ENCODE measurements around the gene FAM89B. TPM values are rescaled to one million over a fixed set of nuclear protein-coding genes. Genes with fewer than 3 reads are reported as not detected.

The FAM89B gene
- total and polyA plus RNA-seq, 7 donors, result 34.0 to 96.7 (median 63.3) TPM

DNA sequence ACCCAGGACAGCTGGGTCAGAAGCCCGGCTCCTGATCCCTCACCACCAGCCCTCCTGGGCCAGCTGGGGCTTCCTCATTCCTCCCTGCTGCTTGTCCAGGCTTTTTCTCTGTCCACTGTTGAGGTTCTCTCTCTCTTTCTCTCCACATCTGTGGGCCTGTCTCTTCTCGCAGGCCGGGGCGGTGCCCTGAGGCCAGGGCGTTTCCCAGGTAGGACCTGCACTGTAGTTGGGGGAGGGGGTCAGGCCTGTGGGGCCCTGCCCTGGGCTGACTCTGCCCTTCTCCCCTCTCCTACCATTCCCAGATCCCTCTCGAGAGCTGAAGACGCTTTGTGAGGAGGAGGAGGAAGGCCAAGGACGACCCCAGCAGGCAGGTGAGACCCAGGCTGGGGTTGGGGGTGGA, 8.4 kb downstream of the FAM89B start:
- peaks cover 42 to 77% (median 50%) of the 10 kb centered on the region in 4 donors for H3K36me3 ChIP-seq
- no peak for TF ChIP-seq EP300 (IDR thresholded peaks at IDR 0.05)
- TF ChIP-seq, protein P1, sequence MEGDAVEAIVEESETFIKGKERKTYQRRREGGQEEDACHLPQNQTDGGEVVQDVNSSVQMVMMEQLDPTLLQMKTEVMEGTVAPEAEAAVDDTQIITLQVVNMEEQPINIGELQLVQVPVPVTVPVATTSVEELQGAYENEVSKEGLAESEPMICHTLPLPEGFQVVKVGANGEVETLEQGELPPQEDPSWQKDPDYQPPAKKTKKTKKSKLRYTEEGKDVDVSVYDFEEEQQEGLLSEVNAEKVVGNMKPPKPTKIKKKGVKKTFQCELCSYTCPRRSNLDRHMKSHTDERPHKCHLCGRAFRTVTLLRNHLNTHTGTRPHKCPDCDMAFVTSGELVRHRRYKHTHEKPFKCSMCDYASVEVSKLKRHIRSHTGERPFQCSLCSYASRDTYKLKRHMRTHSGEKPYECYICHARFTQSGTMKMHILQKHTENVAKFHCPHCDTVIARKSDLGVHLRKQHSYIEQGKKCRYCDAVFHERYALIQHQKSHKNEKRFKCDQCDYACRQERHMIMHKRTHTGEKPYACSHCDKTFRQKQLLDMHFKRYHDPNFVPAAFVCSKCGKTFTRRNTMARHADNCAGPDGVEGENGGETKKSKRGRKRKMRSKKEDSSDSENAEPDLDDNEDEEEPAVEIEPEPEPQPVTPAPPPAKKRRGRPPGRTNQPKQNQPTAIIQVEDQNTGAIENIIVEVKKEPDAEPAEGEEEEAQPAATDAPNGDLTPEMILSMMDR (IDR thresholded peaks at IDR 0.05), result no peak
- no peak for TF ChIP-seq POLR2AphosphoS5 (IDR thresholded peaks at IDR 0.05)
- TF ChIP-seq POLR2A (IDR thresholded peaks at IDR 0.05), result no peak
- H3K27me3 ChIP-seq, result no peaks in the 10 kb centered on the region
- H3K27ac ChIP-seq, result peak overlapping the region; percentile 64 to 98 (median 86)
- WGBS, 2 donors, result 94 to 95% methylated on average over 8 of the region's 8 CpGs
- no peak for DNase-seq
- intact Hi-C loops (cut with DNase I), result no loop called here
- no peaks in the 10 kb centered on the region for H3K9me3 ChIP-seq
- no peak overlapping the region for H3K4me3 ChIP-seq
- peaks cover 0 to 66% (median 48%) of the 10 kb centered on the region in 4 donors for H3K4me1 ChIP-seq

DNA sequence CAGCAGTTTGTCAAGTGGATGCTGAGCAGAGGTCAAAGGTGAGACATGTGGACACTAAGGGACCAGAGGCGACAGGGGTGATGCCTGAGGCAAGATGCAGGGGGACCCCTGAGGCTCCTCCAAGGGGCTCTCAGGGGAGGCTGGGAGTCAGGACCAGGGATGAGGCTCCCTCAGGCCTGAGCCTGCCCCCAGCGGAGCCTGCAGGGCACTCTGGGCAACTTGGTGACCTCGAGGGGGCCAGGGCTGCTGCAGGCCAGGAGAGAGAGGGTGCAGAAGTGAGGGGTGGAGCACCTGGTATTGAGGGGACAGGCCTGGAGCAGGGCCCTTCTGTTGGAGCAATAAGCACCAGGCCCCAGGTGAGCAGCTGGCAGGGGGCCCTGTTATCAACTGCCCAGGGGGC, 9.6 kb downstream of the FAM89B start:
- Histone ChIP-seq H3K36me3 (peaks cover 45 to 81% (median 50%) of the 10 kb centered on the region in 4 donors), H3K4me1 (peaks cover 0 to 75% (median 57%) of the 10 kb centered on the region in 4 donors), H3K4me3 (no peak overlapping the region), H3K27ac (peak overlapping the region; percentile 64 to 98 (median 86)), H3K9me3 (no peaks in the 10 kb centered on the region), H3K27me3 (no peaks in the 10 kb centered on the region)
- intact Hi-C loops (cut with DNase I), result no loop called here
- TF ChIP-seq POLR2A (IDR thresholded peaks at IDR 0.05) (no peak), POLR2AphosphoS5 (IDR thresholded peaks at IDR 0.05) (no peak), EP300 (IDR thresholded peaks at IDR 0.05) (no peak)
- TF ChIP-seq, protein P1 (IDR thresholded peaks at IDR 0.05), result no peak
- no peak for DNase-seq
- 91 to 93% methylated on average over 3 of the region's 3 CpGs for WGBS, 2 donors

DNA sequence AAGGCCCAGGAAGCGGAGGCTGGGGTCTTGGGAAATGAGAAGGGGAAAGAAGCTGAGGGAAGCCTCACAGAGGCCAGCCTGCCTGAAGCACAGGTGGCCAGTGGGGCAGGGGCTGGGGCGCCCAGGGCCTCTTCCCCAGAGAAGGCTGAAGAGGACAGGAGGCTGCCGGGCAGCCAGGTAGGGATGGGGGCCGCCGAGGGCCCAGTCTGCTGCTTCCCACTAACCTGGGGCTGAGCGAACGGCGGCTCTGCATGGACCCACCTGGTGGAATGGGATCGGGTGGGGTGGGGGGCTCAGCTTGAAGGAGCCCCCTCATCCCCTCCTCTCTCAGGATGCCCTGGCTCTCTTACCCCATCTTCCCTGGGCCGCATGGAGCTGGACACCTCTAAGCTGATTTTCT, 11.3 kb downstream of the FAM89B start:
- Histone ChIP-seq H3K27ac (peak overlapping the region in 3 of 4 donors; percentile 18 to 98 (median 81)), H3K4me1 (peaks cover 0 to 75% (median 60%) of the 10 kb centered on the region in 4 donors), H3K36me3 (peaks cover 45 to 78% (median 50%) of the 10 kb centered on the region in 4 donors), H3K27me3 (no peaks in the 10 kb centered on the region), H3K9me3 (no peaks in the 10 kb centered on the region), H3K4me3 (no peak overlapping the region)
- DNase-seq, result no peak
- TF ChIP-seq POLR2A (IDR thresholded peaks at IDR 0.05), result no peak
- TF ChIP-seq EP300 (IDR thresholded peaks at IDR 0.05), result no peak
- TF ChIP-seq, protein P1 (IDR thresholded peaks at IDR 0.05), result no peak
- TF ChIP-seq POLR2AphosphoS5 (IDR thresholded peaks at IDR 0.05), result no peak
- WGBS, 2 donors, result 91 to 93% methylated on average over 10 of the region's 10 CpGs
- intact Hi-C loops (cut with DNase I), result no loop called here

- H3K27me3 ChIP-seq, result no peaks in the 10 kb centered on the region
- WGBS, 2 donors, result 84 to 85% methylated on average over 8 of the region's 8 CpGs
- H3K27ac ChIP-seq, result peak overlapping the region; percentile 46 to 98 (median 79)
- peaks cover 0 to 75% (median 58%) of the 10 kb centered on the region in 4 donors for H3K4me1 ChIP-seq
- intact Hi-C loops (cut with DNase I), result no loop called here
- H3K4me3 ChIP-seq, result no peak overlapping the region
- no peak for DNase-seq
- TF ChIP-seq POLR2A (IDR thresholded peaks at IDR 0.05) (no peak), EP300 (IDR thresholded peaks at IDR 0.05) (no peak), POLR2AphosphoS5 (IDR thresholded peaks at IDR 0.05) (peak in 1 of 4 donors; percentile 22)
- TF ChIP-seq, protein P1 (IDR thresholded peaks at IDR 0.05), result no peak
- H3K9me3 ChIP-seq, result no peaks in the 10 kb centered on the region
- peaks cover 43 to 78% (median 52%) of the 10 kb centered on the region in 4 donors for H3K36me3 ChIP-seq
Observed at GRCh38 chr11:65584106-65584505, 11.8 kb downstream of the FAM89B start.

GRCh38 chr11:65584723-65585171, 12.4 kb downstream of the FAM89B start:
- Histone ChIP-seq H3K9me3 (no peaks in the 10 kb centered on the region), H3K27me3 (no peaks in the 10 kb centered on the region), H3K4me1 (peaks cover 0 to 75% (median 57%) of the 10 kb centered on the region in 4 donors), H3K4me3 (no peak overlapping the region), H3K27ac (peak overlapping the region; percentile 46 to 98 (median 79)), H3K36me3 (peaks cover 37 to 78% (median 49%) of the 10 kb centered on the region in 4 donors)
- no peak for DNase-seq
- 68 to 77% methylated on average over 46 of the region's 46 CpGs for WGBS, 2 donors
- intact Hi-C loops (cut with DNase I), result no loop called here
- TF ChIP-seq, protein P1 (IDR thresholded peaks at IDR 0.05), result no peak
- TF ChIP-seq POLR2AphosphoS5 (IDR thresholded peaks at IDR 0.05), result peak in 2 of 4 donors; percentile 6 to 22

All from sigmoid colon (tissue), 7 donors.